Esophagus squamous epithelium (tissue), 5 donors: ENCODE data around the gene NCOR1. TPM values are rescaled to one million over a fixed set of nuclear protein-coding genes. Genes with fewer than 3 reads are reported as not detected.
"Not testable (repeated sequence)": the region's sequence is repeated elsewhere in the genome, so short reads cannot be mapped to it uniquely, and the experiment has no call there.

Source experiments
- DNase-seq: peaks from one replicate; lab custom pipeline; 2025; lab: John Stamatoyannopoulos, UW
- H3K27ac ChIP-seq, 4 donors: fragments of 200-600 bp; sonication (generic); one replicate each; pipeline ENCODE4 v1.5.1; 2016 to 2019; ENCODE audit warnings: mild to moderate bottlenecking in 1 of 4
- H3K27me3 ChIP-seq, 4 donors: fragments of 200-600 bp; sonication (generic); 1 replicate in 3 of 4; 2 replicates in 1 of 4; pipeline versions ENCODE4 v1.5.1 to v1.6.0; 2017 to 2021; ENCODE audit warnings: antibody characterized with exemption in 1 of 4
- H3K36me3 ChIP-seq, 3 donors: fragments of 200-600 bp; sonication (generic); one replicate each; pipeline ENCODE4 v1.5.1; 2016 to 2019
- H3K4me1 ChIP-seq, 3 donors: fragments of 200-600 bp; sonication (generic); one replicate each; pipeline ENCODE4 v1.5.1; 2017 to 2019
- H3K4me3 ChIP-seq, 4 donors: fragments of 200-600 bp; sonication (generic); 1 replicate in 3 of 4; 2 replicates in 1 of 4; pipeline ENCODE4 v1.5.1; 2016 to 2019; ENCODE audit warnings: mild to moderate bottlenecking in 2 of 4, moderate library complexity in 1 of 4
- H3K9me3 ChIP-seq, 3 donors: fragments of 200-600 bp; sonication (generic); one replicate each; pipeline ENCODE4 v1.5.1; 2016 to 2019
- CTCF ChIP-seq, 6 experiments: fragments of 450-650 bp in 4 of 6; fragments of 200-600 bp in 2 of 6; sonication (generic) in 2 of 6; IDR thresholded peaks; one replicate each; pipeline ENCODE4 v1.5.1; 2016 to 2019; ENCODE audit warnings: antibody characterized with exemption in 6 of 6, mild to moderate bottlenecking in 4 of 6, moderate library complexity in 4 of 6
- POLR2A ChIP-seq, 4 donors: fragments of 450-650 bp; IDR thresholded peaks; one replicate each; pipeline ENCODE4 v1.6.1; 2017; ENCODE audit warnings: antibody characterized with exemption in 4 of 4, mild to moderate bottlenecking in 4 of 4, moderate library complexity in 3 of 4
- WGBS, 2 donors: methylation state at CpG; one replicate each; pipeline ENCODE4 v1.1.5; 2018; 5-methylcytosine and 5-hydroxymethylcytosine counted together
- intact Hi-C: fragments of 100-400 bp; cut with DNase I; formaldehyde crosslinking; loops from one replicate; pipeline ENCODE4 v1.15.0; 2022
- total RNA-seq, 4 donors: library from RNA; depleted of rRNA; stranded (reverse); fragments of >200 nt; gene quantifications; one replicate each; pipeline ENCODE4 v1.1.0, GENCODE V29; 2016
- donor health status: DM: yes; HTN: yes; CAD: no.

The NCOR1 gene
- total RNA-seq, 4 donors from 2014 or later = 52.5 to 188 (median 76.8) TPM

GRCh38 chr17:16120937-16121336 is 94.4 kb downstream of the NCOR1 start:
- no peak for TF ChIP-seq CTCF (IDR thresholded peaks at IDR 0.05)
- WGBS, 2 donors = 95 to 97% methylated on average over 9 to 11 of the region's 11 CpGs
- DNase-seq = no peak
- peaks cover 0 to 2% (median 1%) of the 10 kb centered on the region in 3 donors for H3K9me3 ChIP-seq
- H3K4me1 ChIP-seq = peaks cover 0 to 16% (median 3%) of the 10 kb centered on the region in 3 donors
- no peak overlapping the region for H3K27ac ChIP-seq
- H3K4me3 ChIP-seq = no peak overlapping the region
- peaks cover 0 to 99% (median 6%) of the 10 kb centered on the region in 3 donors for H3K36me3 ChIP-seq
- intact Hi-C loops = no loop called here
- no peaks in the 10 kb centered on the region for H3K27me3 ChIP-seq

- no peaks in the 10 kb centered on the region for H3K27me3 ChIP-seq
- peaks cover 0 to 100% (median 14%) of the 10 kb centered on the region in 3 donors for H3K36me3 ChIP-seq
- 92 to 93% methylated on average over 2 of the region's 2 CpGs for WGBS, 2 donors
Observed at GRCh38 chr17:16117149-16117548, 98.2 kb downstream of the NCOR1 start.

GRCh38 chr17:16115077-16115698 is 100.1 kb downstream of the NCOR1 start:
- Histone ChIP-seq H3K9me3 (peaks cover 0 to 13% (median 8%) of the 10 kb centered on the region in 3 donors), H3K36me3 (peaks cover 3 to 85% (median 14%) of the 10 kb centered on the region in 3 donors)
- H3K4me3 ChIP-seq, DNase-seq, H3K27me3 ChIP-seq, H3K4me1 ChIP-seq, intact Hi-C loops, H3K27ac ChIP-seq: not testable (repeated sequence)
- 94 to 95% methylated on average over 2 of the region's 3 CpGs for WGBS, 2 donors

More at GRCh38 chr17:16117149-16117548, 98.2 kb downstream of the NCOR1 start:
- TF ChIP-seq POLR2A (IDR thresholded peaks at IDR 0.05) = no peak
- no peak for TF ChIP-seq CTCF (IDR thresholded peaks at IDR 0.05)
- Histone ChIP-seq H3K9me3 (peaks cover 0 to 13% (median 8%) of the 10 kb centered on the region in 3 donors), H3K27ac (no peak overlapping the region), H3K4me1 (peaks cover 0 to 7% (median 0%) of the 10 kb centered on the region in 3 donors), H3K4me3 (no peak overlapping the region)
- no peak for DNase-seq
- intact Hi-C loops = no loop called here

- Histone ChIP-seq H3K27me3 (no peaks in the 10 kb centered on the region), H3K4me3 (no peak overlapping the region), H3K4me1 (peaks cover 0 to 7% (median 0%) of the 10 kb centered on the region in 3 donors), H3K27ac (no peak overlapping the region), H3K9me3 (no peaks in the 10 kb centered on the region), H3K36me3 (peaks cover 3 to 71% (median 4%) of the 10 kb centered on the region in 3 donors)
- intact Hi-C loops = no loop called here
- 93 to 95% methylated on average over 4 of the region's 4 CpGs for WGBS, 2 donors
- DNase-seq = no peak
- TF ChIP-seq POLR2A (IDR thresholded peaks at IDR 0.05) (no peak), CTCF (IDR thresholded peaks at IDR 0.05) (no peak)
Observed at GRCh38 chr17:16108871-16109270, 106.5 kb downstream of the NCOR1 start.

- intact Hi-C loops = no loop called here
- Histone ChIP-seq H3K27ac (no peak overlapping the region), H3K9me3 (no peaks in the 10 kb centered on the region), H3K36me3 (peaks cover 3 to 71% (median 4%) of the 10 kb centered on the region in 3 donors), H3K4me3 (no peak overlapping the region), H3K27me3 (no peaks in the 10 kb centered on the region), H3K4me1 (peaks cover 0 to 7% (median 0%) of the 10 kb centered on the region in 3 donors)
- TF ChIP-seq POLR2A (IDR thresholded peaks at IDR 0.05) = no peak
- TF ChIP-seq CTCF (IDR thresholded peaks at IDR 0.05) = no peak
- DNase-seq = no peak
- WGBS, 2 donors = 95 to 100% methylated on average over 1 of the region's 1 CpG
Observed at GRCh38 chr17:16108386-16108785, 106.9 kb downstream of the NCOR1 start.
